GM12878 (cell line): ENCODE measurements around the gene GMNN. TPM values are rescaled to one million over a fixed set of nuclear protein-coding genes. Genes with fewer than 3 reads are reported as not detected.

Experiments
- ASH2L ChIP-seq: fragments of 300-600, 200-600 bp; sonication (generic); IDR thresholded peaks from 2 replicates; pipeline ENCODE4 v1.6.1; 2017; ENCODE audit warnings: low read depth, mild to moderate bottlenecking, borderline replicate concordance
- BCL11A ChIP-seq: IDR thresholded peaks from 2 replicates; pipeline ENCODE4 v1.6.1; 2011; ENCODE audit warnings: low read depth, low read length
- CEBPB ChIP-seq, 2 experiments: fragments of 150-350 bp in 1 of 2; IDR thresholded peaks; 2 replicates each; pipeline ENCODE4 v1.6.1; 2012 to 2014; ENCODE audit warnings: low read depth in 2 of 2, low read length in 2 of 2, borderline replicate concordance in 1 of 2, inconsistent platforms in 1 of 2
- ELK1 ChIP-seq: IDR thresholded peaks from 2 replicates; pipeline ENCODE4 v1.6.1; 2012; ENCODE audit warnings: low read depth, low read length, improper control_type of control experiment
- FOXK2 ChIP-seq: fragments of 450-650 bp; IDR thresholded peaks from 2 replicates; pipeline ENCODE4 v1.6.1; 2017; ENCODE audit warnings: mild to moderate bottlenecking, moderate library complexity
- MEF2B ChIP-seq: fragments of 450-650 bp; IDR thresholded peaks from 2 replicates; pipeline ENCODE4 v1.6.1; 2018; ENCODE audit warnings: mild to moderate bottlenecking, moderate library complexity; ENCODE audit not compliant: partially characterized antibody, poor library complexity, severe bottlenecking
- MTA2 ChIP-seq: fragments of 450-650 bp; IDR thresholded peaks from 2 replicates; pipeline ENCODE4 v1.6.1; 2016; ENCODE audit warnings: low read depth, mild to moderate bottlenecking, moderate library complexity
- NR2C2 ChIP-seq: IDR thresholded peaks from 2 replicates; pipeline ENCODE4 v1.6.1; 2011; ENCODE audit warnings: borderline replicate concordance, low read depth; ENCODE audit not compliant: control insufficient read depth, insufficient read length
- SMAD5 ChIP-seq: IDR thresholded peaks from 2 replicates; pipeline ENCODE4 v1.6.1; 2016; ENCODE audit warnings: antibody characterized with exemption, low read depth
- SMC3 ChIP-seq: IDR thresholded peaks from 2 replicates; pipeline ENCODE4 v1.6.1; 2011; ENCODE audit warnings: low read length, improper control_type of control experiment, borderline replicate concordance
- ZNF274 ChIP-seq: IDR thresholded peaks from one replicate; pipeline ENCODE4 v1.8.0; 2011; ENCODE audit not compliant: insufficient read length, insufficient read depth
- polyA plus RNA-seq, 11 experiments: library from polyadenylated mRNA; depleted of rRNA in 4 of 11; unstranded in 6 of 11; stranded (reverse) in 5 of 11; fragments of >200 nt; fragmentation: Nextera tagmentation in 4 of 11; fragmentation: Illumina TruSeq in 1 of 11; extraction: Ambion mirVana in 4 of 11; extraction: Trizol in 1 of 11; gene quantifications; 1 replicate in 1 of 11; 2 replicates in 10 of 11; pipeline versions ENCODE4 v1.2.1 to v1.2.3, GENCODE V29; 2011 to 2016; ENCODE audit warnings: inconsistent platforms in 2 of 11, missing spikeins in 2 of 11, low read depth in 1 of 11
- total RNA-seq, 4 experiments: library from RNA; depleted of rRNA in 3 of 4; stranded (reverse); fragments of >200 nt in 3 of 4; fragmentation: Illumina TruSeq in 1 of 4; extraction: Trizol in 1 of 4; gene quantifications; 2 replicates each; pipeline versions ENCODE4 v1.2.1 to v1.2.3, GENCODE V29; 2013 to 2021
- TF ChIP-seq, protein P1 (sequence below): fragments of 450-650 bp; IDR thresholded peaks from 2 replicates; pipeline ENCODE4 v1.6.1; 2017; ENCODE audit warnings: mild to moderate bottlenecking, moderate library complexity
- TF ChIP-seq, protein P2 (sequence below): fragments of 150-350 bp; IDR thresholded peaks from 2 replicates; pipeline ENCODE4 v1.6.1; 2014; ENCODE audit warnings: mild to moderate bottlenecking, low read depth, low read length
- TF ChIP-seq, protein P3 (sequence below): fragments of 450-650 bp; formaldehyde crosslinking; IDR thresholded peaks from 2 replicates; pipeline ENCODE4 v1.4.0; 2020; ENCODE audit warnings: mild to moderate bottlenecking, moderate library complexity
- TF ChIP-seq, protein P4 (sequence below): fragments of 450-650 bp; IDR thresholded peaks from 2 replicates; pipeline ENCODE4 v1.6.1; 2017; ENCODE audit warnings: antibody characterized with exemption, mild to moderate bottlenecking, moderate library complexity

GMNN gene
- total and polyA plus RNA-seq, 10 of the 15 experiments (the other 5 are each of a cell fraction or from before 2014, with no cell fraction given): 51.9 to 153 (median 105) TPM

DNA sequence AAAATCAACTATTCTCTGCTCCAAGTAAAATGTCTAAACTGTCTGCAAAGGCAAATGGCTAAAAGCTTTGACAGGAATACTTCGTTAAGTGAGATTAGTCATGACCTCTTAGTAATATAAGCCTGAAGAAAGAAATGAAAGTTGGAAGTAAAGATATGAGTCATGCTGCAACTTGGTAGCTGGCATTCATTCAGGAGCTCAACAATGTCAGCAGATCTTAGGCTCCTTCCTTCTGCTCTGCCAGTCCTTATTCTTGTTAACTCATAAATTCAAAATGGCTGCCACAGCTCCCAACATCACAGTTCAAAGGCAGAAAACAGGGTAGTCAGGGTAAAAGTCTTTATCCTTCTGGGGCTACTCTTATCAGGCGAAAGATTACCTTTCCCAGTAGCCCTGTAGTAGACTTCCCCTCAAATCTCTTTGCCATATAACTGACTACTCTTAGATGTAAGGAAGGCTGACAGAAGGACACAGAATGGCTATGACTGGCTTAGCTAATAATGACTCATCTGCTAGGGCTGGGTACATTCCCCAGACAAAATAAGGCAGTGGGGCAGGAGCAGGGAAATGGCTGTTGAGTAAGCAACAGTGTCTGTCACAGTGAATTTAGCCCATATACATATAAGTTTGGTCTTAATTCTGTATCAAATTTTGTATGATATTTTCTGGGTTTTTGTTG lies 31.3 kb upstream of the GMNN start (continued):
- TF ChIP-seq, protein P1, sequence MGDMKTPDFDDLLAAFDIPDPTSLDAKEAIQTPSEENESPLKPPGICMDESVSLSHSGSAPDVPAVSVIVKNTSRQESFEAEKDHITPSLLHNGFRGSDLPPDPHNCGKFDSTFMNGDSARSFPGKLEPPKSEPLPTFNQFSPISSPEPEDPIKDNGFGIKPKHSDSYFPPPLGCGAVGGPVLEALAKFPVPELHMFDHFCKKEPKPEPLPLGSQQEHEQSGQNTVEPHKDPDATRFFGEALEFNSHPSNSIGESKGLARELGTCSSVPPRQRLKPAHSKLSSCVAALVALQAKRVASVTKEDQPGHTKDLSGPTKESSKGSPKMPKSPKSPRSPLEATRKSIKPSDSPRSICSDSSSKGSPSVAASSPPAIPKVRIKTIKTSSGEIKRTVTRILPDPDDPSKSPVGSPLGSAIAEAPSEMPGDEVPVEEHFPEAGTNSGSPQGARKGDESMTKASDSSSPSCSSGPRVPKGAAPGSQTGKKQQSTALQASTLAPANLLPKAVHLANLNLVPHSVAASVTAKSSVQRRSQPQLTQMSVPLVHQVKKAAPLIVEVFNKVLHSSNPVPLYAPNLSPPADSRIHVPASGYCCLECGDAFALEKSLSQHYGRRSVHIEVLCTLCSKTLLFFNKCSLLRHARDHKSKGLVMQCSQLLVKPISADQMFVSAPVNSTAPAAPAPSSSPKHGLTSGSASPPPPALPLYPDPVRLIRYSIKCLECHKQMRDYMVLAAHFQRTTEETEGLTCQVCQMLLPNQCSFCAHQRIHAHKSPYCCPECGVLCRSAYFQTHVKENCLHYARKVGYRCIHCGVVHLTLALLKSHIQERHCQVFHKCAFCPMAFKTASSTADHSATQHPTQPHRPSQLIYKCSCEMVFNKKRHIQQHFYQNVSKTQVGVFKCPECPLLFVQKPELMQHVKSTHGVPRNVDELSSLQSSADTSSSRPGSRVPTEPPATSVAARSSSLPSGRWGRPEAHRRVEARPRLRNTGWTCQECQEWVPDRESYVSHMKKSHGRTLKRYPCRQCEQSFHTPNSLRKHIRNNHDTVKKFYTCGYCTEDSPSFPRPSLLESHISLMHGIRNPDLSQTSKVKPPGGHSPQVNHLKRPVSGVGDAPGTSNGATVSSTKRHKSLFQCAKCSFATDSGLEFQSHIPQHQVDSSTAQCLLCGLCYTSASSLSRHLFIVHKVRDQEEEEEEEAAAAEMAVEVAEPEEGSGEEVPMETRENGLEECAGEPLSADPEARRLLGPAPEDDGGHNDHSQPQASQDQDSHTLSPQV: no peak
- TF ChIP-seq SMC3 (no peak), FOXK2 (no peak), MEF2B (no peak), NR2C2 (no peak), CEBPB (IDR thresholded peaks at IDR 0.05; ENCODE audit: borderline replicate concordance in 1 of 2, low read depth in 2 of 2, low read length in 2 of 2) (no peak), ZNF274 (no peak), ASH2L (no peak), SMAD5 (no peak), BCL11A (peak; percentile 81), MTA2 (0 out of 2 replicates have a peak, but pooled peaks have one; percentile 7), ELK1 (no peak)
- TF ChIP-seq, protein P2, sequence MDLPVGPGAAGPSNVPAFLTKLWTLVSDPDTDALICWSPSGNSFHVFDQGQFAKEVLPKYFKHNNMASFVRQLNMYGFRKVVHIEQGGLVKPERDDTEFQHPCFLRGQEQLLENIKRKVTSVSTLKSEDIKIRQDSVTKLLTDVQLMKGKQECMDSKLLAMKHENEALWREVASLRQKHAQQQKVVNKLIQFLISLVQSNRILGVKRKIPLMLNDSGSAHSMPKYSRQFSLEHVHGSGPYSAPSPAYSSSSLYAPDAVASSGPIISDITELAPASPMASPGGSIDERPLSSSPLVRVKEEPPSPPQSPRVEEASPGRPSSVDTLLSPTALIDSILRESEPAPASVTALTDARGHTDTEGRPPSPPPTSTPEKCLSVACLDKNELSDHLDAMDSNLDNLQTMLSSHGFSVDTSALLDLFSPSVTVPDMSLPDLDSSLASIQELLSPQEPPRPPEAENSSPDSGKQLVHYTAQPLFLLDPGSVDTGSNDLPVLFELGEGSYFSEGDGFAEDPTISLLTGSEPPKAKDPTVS: no peak
- TF ChIP-seq, protein P3, sequence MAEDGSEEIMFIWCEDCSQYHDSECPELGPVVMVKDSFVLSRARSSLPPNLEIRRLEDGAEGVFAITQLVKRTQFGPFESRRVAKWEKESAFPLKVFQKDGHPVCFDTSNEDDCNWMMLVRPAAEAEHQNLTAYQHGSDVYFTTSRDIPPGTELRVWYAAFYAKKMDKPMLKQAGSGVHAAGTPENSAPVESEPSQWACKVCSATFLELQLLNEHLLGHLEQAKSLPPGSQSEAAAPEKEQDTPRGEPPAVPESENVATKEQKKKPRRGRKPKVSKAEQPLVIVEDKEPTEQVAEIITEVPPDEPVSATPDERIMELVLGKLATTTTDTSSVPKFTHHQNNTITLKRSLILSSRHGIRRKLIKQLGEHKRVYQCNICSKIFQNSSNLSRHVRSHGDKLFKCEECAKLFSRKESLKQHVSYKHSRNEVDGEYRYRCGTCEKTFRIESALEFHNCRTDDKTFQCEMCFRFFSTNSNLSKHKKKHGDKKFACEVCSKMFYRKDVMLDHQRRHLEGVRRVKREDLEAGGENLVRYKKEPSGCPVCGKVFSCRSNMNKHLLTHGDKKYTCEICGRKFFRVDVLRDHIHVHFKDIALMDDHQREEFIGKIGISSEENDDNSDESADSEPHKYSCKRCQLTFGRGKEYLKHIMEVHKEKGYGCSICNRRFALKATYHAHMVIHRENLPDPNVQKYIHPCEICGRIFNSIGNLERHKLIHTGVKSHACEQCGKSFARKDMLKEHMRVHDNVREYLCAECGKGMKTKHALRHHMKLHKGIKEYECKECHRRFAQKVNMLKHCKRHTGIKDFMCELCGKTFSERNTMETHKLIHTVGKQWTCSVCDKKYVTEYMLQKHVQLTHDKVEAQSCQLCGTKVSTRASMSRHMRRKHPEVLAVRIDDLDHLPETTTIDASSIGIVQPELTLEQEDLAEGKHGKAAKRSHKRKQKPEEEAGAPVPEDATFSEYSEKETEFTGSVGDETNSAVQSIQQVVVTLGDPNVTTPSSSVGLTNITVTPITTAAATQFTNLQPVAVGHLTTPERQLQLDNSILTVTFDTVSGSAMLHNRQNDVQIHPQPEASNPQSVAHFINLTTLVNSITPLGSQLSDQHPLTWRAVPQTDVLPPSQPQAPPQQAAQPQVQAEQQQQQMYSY (CRISPR knock-in tag): no peak
- TF ChIP-seq, protein P4, sequence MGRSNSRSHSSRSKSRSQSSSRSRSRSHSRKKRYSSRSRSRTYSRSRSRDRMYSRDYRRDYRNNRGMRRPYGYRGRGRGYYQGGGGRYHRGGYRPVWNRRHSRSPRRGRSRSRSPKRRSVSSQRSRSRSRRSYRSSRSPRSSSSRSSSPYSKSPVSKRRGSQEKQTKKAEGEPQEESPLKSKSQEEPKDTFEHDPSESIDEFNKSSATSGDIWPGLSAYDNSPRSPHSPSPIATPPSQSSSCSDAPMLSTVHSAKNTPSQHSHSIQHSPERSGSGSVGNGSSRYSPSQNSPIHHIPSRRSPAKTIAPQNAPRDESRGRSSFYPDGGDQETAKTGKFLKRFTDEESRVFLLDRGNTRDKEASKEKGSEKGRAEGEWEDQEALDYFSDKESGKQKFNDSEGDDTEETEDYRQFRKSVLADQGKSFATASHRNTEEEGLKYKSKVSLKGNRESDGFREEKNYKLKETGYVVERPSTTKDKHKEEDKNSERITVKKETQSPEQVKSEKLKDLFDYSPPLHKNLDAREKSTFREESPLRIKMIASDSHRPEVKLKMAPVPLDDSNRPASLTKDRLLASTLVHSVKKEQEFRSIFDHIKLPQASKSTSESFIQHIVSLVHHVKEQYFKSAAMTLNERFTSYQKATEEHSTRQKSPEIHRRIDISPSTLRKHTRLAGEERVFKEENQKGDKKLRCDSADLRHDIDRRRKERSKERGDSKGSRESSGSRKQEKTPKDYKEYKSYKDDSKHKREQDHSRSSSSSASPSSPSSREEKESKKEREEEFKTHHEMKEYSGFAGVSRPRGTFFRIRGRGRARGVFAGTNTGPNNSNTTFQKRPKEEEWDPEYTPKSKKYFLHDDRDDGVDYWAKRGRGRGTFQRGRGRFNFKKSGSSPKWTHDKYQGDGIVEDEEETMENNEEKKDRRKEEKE: no peak
